GM19397 (cell line): ENCODE results near the gene PTN.

Source experiments
- ATAC-seq: cut with Tn5 transposase; IDR thresholded peaks from one replicate; pipeline ENCODE4 v1.9.1; 2021; ENCODE audit warnings: mild to moderate bottlenecking, moderate library complexity; ENCODE audit not compliant: unreplicated experiment

Gene PTN

GRCh38 chr7:137343281-137343841, at the start of gene PTN:
Gene PTN, minus strand, starts transcription at chr7:137343733. Its CDS starts 88,760 bp downstream, at chr7:137254973.
- ATAC-seq, result no peak

GRCh38 chr7:137390076-137390475, 46.5 kb upstream of the PTN start:
- no peak for ATAC-seq

DNA sequence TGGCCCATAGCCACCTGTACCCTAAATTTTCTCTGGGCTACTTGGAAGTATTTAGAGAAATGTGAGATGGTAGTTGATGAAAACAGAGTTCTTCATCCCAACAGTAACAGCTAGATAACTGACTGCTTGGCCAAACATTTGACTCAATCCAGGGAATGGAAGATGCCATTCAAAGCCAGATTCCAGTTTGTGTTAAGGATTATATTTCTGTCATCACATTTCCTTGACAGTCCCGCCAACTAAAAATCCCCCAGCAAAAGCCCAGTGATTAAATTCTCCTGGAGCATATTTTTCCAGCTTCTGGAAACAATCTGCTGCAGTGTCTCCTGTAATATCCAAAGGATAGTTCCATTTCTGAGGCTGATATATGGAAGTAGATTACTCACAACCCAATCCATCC, 45.4 kb upstream of the PTN start:
- no peak for ATAC-seq

DNA sequence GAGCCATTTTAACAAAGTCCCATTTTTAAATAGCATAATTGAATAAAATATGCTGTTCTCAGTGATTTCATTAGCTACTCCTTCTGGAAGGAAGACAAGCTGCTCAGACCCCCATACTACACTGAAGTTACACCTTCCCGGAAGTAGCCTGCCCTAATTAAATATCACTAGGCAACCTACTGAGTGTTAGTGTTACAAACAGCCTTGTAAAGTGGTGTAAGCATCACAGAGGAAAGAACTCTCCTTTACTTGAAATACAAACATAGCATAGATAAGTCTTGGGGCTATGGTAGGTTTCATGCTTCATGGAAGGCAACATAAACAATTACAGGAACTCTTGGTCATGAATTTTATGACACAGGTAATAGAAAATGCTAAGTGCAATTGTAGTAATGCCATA, 43.4 kb upstream of the PTN start:
- ATAC-seq, result no peak

- ATAC-seq, result no peak
Observed at GRCh38 chr7:137381045-137381444, 37.5 kb upstream of the PTN start.

DNA sequence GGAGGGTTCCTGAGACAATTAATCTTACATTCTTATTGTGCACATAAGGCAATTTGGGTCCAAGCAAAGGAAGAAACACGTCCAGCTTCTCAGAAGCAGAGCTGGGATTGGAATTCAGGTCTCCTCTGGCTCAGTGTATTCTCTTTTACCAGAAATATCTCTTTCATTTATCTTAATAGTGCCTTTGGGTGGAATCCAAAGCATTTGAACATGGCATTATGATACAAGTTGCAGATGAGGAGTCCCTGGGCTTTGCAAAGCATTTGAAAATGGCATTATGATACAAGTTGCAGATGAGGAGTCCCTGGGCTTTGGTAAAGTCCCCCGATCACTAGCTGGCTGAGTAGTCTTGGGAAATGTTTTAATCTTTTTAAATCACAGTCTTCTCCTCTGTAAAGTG, 30.0 kb upstream of the PTN start:
- ATAC-seq, result no peak

- no peak for ATAC-seq
Observed at GRCh38 chr7:137371616-137372015, 28.1 kb upstream of the PTN start.

- no peak for ATAC-seq
Observed at GRCh38 chr7:137366995-137367394, 23.5 kb upstream of the PTN start.

DNA sequence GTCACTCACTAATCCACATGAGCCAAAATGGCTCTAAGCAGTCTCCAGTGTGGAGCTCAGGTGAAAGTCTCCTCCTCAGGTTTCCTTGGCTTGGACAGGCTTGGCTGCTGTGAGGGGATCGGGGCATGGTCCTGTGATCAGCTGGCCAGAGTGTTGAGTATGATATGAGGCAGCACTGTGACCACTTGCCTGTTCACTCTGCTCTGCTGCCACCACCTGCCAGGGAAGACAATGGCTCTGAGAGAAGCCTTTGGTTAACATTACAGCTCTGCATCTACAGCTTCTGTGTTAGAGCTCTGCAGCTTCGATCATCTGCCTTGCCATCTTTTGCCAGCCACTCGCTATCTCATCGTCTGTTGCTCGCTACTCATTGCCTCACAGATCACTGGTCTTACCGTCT, 20.1 kb upstream of the PTN start:
- ATAC-seq, result no peak

GRCh38 chr7:137360087-137360679, 16.6 kb upstream of the PTN start:
- no peak for ATAC-seq

- ATAC-seq, result no peak
Observed at GRCh38 chr7:137354961-137355360, 11.4 kb upstream of the PTN start.

DNA sequence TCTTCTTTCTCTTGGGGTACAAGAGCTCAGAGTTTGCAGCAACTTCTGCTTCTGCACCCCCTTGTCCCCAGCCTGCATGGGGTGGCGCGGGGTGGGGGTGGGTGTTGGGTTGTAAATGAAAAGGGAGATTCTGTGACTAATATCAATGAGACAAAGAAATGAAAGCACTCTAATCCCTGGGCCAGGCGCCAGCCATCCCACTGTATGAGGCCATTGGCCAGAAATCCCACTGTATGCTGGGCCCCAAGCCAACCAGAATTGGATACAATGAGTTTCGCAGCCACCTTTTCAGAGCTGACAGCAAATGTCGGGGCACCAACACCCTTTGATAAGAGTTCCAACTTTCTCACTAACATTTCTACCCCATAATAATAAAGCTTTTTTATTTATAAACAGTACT, 10.9 kb upstream of the PTN start:
- ATAC-seq, result no peak

DNA sequence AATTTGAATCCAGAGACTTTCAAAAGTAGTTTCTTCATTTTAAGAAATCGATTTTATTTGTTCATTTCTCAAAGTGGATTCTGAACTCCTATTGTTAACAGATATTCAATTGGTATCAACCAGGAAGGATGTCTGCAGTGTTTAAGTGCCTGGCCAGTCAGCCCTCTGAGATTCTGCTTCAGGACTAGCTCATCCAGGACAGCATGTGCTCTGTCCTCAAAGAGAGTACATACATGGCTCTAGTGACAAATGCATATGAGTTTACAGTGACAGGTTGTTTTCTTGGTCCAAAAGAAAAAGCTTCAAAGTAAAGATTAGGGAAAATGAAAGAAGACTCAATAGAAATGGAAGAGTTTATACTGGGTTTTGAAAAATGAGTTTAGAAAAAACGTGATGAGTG, 8.4 kb upstream of the PTN start:
- no peak for ATAC-seq

GRCh38 chr7:137345799-137346449, 2.4 kb upstream of the PTN start:
- ATAC-seq, result no peak

- ATAC-seq, result no peak
Observed at GRCh38 chr7:137342828-137343261, 688 bp downstream of the PTN start.

DNA sequence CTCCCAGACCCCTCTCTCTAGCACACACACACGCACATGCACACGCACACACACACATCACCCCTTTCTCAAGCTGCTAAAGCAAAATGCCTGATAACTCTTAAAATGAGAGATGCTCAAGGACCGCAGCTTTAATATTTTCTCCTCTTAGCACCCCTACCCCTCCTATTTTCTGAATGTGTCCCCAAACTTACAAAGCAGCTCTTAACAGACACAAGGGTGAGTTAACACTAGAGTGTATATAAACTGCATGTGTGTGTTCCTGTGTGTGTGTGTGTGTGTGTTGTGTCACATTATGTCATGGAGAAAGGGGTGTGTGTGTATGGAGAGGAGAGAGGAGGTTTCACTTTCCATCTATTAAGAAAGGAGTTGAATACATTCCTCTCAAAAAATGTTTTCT, 1.3 kb downstream of the PTN start:
- ATAC-seq, result no peak

GRCh38 chr7:137337902-137338301, 5.6 kb downstream of the PTN start:
- no peak for ATAC-seq

DNA sequence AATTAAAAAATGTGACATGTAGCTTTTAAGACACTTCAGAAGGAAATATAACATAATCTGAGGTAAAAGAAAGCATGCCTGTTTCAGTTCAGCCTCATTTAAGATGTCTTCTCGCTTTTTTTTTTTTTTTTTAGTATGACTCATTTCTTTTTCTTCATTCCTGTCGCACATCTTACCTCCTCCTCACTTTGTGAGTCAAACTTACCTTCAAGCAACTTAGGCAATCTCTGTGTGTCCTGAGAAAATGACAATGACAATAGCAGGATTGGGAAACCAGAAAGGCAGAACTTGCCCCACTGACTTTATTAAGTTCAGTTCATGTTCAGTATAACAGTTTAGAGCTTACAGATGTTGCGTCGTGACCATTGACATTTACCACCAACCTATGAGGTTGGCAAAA, 7.7 kb downstream of the PTN start:
- no peak for ATAC-seq

GRCh38 chr7:137331378-137331777, 12.2 kb downstream of the PTN start:
- no peak for ATAC-seq

GRCh38 chr7:137329411-137329810, 14.1 kb downstream of the PTN start:
- ATAC-seq, result no peak

DNA sequence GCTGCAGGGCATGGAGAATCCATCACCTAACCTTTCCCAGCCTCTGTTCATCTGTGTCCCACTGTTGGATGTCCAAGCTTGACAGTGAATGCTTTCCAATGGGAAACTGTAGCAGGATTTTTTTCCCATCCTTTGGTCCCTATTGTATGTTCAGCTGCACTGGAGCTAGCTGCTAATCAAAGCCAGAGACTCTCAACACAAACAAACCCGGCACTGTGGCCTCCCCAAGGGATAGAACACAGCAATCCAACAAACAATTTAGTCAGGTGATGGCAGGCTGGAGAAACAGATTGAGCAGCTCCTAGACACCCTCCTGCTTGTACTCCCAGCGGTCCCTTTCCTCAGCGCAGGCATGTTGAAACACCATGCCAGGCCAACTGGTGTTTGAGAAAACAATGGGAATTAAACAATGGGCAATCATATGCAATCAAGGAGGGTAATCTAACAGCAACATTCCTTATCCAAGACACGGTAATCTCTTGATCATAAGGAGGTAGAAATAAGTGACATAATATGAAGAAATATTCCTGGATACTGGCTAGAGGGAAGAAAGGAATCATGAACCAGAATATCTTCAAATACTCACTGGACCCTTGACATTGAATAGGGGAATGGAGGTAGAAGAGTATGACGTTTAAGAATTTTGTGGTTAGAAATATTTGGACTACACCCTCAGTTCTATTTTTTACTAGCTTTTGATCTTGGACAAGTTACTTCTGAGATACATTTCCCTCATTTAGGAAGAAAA, 15.0 kb downstream of the PTN start:
- no peak for ATAC-seq

DNA sequence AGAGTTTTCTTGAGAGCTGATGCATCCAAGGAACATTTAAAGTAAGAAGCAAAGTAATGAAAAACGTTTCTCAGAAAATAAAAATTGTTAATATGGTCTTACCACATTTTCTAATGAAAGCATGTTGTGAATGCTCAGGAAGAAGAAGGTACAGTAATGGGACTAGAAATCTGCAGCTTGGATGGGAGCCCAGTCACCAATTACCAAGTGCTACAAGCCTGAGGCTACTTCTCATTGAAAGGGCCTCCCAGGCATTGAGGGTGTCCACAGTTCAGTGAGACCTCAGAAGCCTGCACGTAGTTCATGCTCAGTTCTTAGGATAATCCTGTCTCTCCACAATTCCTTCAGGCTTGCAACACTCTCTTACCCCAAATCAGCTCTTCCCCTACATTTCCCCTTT, 17.6 kb downstream of the PTN start:
- no peak for ATAC-seq
